Activated T-cell treated with anti-CD3 and anti-CD28 coated beads, Interleukin-2, amount 50 U/mL, for 4 hours (primary cell): ENCODE data around the gene ZNF212. TPM values are rescaled to one million over a fixed set of nuclear protein-coding genes. Genes with fewer than 3 reads are reported as not detected.
"Not testable (repeated sequence)": the region's sequence is repeated elsewhere in the genome, so short reads cannot be mapped to it uniquely, and the experiment has no call there.

Source experiments
- ATAC-seq, 2 donors: fragments of 200-7000 bp; cut with Tn5 transposase; one replicate each; pipeline ENCODE4 v1.10.0; 2021
- DNase-seq: peaks from one replicate; pipeline ENCODE4 v3.0.0-alpha.2; 2020
- H3K27me3 Mint-ChIP-seq: one replicate; pipeline ENCODE4 v1.8.0; 2021; ENCODE audit warnings: low read depth, mixed read lengths
- H3K36me3 Mint-ChIP-seq: one replicate; pipeline ENCODE4 v1.8.0; 2022; ENCODE audit warnings: mixed read lengths; ENCODE audit not compliant: insufficient read depth
- H3K4me1 Mint-ChIP-seq: one replicate; pipeline ENCODE4 v1.8.0; 2021; ENCODE audit warnings: low read depth, mixed read lengths
- H3K4me3 Mint-ChIP-seq: one replicate; pipeline ENCODE4 v1.8.0; 2021; ENCODE audit warnings: mild to moderate bottlenecking, moderate library complexity, mixed read lengths
- H3K9me3 Mint-ChIP-seq: one replicate; pipeline ENCODE4 v1.8.0; 2021; ENCODE audit warnings: mixed read lengths
- total RNA-seq, 3 donors: library from RNA; stranded (reverse); gene quantifications; one replicate each; pipeline ENCODE4 v1.2.1, GENCODE V29; 2021

ZNF212 gene
- total RNA-seq, 3 donors from 2014 or later, result 19.3 to 22.4 (median 20.5) TPM

DNA sequence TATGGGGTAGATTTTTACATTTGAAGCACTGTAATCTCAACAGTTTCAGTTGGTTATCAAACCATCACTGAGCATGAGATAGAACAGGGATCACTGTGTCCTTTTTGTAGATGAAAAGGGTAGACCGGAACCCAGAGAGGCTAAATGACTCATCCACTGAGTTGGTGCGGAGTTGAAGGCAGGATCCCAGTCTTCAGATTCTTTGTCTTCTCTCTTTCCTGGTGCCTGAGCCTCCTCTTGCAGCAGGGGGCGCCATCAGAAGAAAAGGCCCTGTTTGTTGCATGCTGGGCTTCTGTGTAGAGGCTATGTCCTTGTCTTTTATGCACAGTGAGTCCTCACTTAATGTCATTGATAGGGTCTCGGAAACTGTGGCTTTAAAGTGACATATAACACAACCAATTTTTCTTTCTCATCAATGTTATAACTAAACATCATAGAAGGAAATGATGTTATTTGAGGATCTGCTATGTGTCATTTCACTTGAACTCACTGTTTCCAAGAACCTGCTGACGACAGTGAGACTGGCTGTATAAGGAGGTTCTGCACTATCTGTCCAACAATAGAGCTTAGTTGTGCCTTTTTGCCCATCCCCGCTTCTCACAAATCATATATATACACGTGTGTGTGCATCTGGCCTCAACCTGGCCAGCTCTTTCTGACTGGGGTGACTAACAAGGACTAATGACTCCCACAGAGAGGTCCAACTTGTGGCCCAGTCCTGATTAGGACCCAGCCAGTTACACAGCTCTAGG is 29.8 kb upstream of the ZNF212 start:
- H3K4me3 Mint-ChIP-seq, result peak overlapping the region; percentile 36

DNA sequence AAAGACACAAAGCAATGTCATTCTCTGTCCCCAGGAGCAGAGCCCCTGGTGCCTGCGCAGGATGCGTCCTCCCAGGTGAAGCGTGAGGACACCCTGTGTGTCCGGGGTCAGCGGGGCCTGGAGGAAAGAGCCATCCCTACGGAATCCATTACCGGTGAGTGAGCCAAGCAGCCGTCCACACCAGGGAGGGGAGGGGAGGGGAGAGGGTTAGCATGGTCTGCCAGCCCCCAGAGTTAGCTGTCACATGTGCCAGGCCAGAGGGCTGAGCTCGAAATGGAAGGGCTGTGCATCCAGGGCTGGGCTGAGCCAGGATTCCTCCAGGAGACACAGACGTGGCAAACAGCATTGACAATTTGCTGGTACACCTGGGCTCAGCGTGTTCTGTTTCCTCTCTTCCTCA is 28.9 kb upstream of the ZNF212 start:
- no peaks in the 10 kb centered on the region for H3K9me3 Mint-ChIP-seq
- no peak for ATAC-seq
- H3K36me3 Mint-ChIP-seq, result peaks cover 48% of the 10 kb centered on the region
- no peak for DNase-seq
- peaks cover 16% of the 10 kb centered on the region for H3K4me1 Mint-ChIP-seq
- H3K4me3 Mint-ChIP-seq, result no peak overlapping the region
- H3K27me3 Mint-ChIP-seq, result no peaks in the 10 kb centered on the region

More for the DNA sequence above, 29.8 kb upstream of the ZNF212 start:
- no peaks in the 10 kb centered on the region for H3K9me3 Mint-ChIP-seq
- DNase-seq, result peak; percentile 70
- peaks cover 49% of the 10 kb centered on the region for H3K36me3 Mint-ChIP-seq
- peaks cover 16% of the 10 kb centered on the region for H3K4me1 Mint-ChIP-seq
- peak; percentile 88 for ATAC-seq
- H3K27me3 Mint-ChIP-seq, result no peaks in the 10 kb centered on the region

DNA sequence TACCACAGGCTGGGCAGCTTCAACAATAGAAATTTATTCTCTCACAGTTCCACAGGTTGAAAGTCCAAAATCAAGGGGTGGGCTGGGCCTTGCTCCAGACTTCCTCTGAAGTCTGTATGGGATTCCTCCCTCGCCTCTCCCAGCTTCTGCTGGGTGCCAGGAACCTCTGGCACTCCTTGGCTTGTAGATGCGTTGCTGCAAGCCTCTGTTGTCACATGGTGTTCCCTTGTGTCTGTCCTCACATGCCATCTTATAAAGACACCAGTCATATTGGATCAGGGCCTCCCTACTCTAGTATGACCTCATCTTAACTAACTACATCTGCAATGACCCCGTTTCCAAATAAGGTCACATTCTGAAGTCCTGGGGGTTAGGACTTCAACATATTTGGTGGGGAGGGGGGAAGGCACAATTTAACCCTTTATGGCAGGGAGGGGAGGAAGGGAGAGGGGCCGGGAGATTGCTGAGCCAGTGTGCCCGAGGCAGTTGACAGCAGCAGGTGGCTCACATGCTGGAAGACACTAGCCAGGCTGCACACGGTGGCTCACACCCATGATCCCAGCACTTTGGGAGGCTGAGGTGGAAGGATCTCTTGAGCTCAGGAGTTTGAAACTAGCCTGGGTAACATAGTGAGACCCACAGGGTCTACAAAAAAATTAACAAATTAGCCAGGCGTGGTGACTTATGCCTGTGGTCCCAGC is 25.3 kb upstream of the ZNF212 start:
- Mint-ChIP-seq H3K4me1 (peaks cover 12% of the 10 kb centered on the region), H3K9me3 (no peaks in the 10 kb centered on the region), H3K4me3 (no peak overlapping the region), H3K27me3 (no peaks in the 10 kb centered on the region), H3K36me3 (peaks cover 35% of the 10 kb centered on the region)
- no peak for DNase-seq
- ATAC-seq, result no peak

DNA sequence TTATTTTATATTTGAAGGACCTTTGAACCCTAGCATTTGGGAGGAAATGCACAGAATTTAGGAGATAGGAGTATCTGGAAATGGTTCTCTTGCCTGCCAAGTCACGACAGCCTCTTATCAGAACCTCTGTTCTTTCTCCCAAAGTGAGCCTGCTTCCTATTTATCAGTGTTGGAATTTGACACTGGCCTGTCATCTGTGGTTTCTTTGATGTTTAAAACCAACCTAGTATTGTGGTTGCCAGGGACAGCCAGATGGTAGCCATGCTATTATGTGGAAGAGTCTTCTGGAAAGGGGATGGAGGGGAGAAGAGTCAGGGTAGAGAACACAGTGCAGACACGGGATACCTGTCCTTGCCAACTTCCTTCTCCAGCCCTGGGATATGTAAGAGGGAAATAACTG is 23.0 kb upstream of the ZNF212 start:
- DNase-seq, result no peak
- no peaks in the 10 kb centered on the region for H3K9me3 Mint-ChIP-seq
- H3K36me3 Mint-ChIP-seq, result peaks cover 34% of the 10 kb centered on the region
- H3K4me1 Mint-ChIP-seq, result no peaks in the 10 kb centered on the region
- no peak overlapping the region for H3K4me3 Mint-ChIP-seq
- no peak for ATAC-seq
- no peaks in the 10 kb centered on the region for H3K27me3 Mint-ChIP-seq

DNA sequence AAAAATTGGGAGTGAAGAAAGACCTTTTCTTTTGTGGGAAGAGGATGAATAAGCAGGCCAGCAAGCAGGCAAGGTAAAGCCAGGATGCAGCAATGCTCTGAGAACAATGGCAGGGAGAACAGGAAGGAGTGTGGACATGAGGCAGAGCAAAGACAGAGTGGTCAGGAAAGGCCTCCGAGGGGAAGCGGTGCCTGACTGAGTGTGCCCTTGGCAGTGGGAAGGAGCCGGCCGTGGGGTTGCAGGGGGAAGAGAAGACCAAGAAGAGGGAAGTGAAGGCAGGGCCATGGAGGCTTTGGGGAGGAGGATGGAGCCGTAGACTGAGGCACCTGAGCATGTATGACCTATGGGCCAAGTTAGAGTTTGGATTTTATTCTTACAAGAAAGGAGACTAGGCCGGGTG is 21.9 kb upstream of the ZNF212 start:
- H3K36me3 Mint-ChIP-seq, result peaks cover 34% of the 10 kb centered on the region
- DNase-seq, result no peak
- H3K27me3 Mint-ChIP-seq, result no peaks in the 10 kb centered on the region
- H3K9me3 Mint-ChIP-seq, result no peaks in the 10 kb centered on the region
- H3K4me1 Mint-ChIP-seq, result no peaks in the 10 kb centered on the region
- no peak for ATAC-seq
- no peak overlapping the region for H3K4me3 Mint-ChIP-seq

DNA sequence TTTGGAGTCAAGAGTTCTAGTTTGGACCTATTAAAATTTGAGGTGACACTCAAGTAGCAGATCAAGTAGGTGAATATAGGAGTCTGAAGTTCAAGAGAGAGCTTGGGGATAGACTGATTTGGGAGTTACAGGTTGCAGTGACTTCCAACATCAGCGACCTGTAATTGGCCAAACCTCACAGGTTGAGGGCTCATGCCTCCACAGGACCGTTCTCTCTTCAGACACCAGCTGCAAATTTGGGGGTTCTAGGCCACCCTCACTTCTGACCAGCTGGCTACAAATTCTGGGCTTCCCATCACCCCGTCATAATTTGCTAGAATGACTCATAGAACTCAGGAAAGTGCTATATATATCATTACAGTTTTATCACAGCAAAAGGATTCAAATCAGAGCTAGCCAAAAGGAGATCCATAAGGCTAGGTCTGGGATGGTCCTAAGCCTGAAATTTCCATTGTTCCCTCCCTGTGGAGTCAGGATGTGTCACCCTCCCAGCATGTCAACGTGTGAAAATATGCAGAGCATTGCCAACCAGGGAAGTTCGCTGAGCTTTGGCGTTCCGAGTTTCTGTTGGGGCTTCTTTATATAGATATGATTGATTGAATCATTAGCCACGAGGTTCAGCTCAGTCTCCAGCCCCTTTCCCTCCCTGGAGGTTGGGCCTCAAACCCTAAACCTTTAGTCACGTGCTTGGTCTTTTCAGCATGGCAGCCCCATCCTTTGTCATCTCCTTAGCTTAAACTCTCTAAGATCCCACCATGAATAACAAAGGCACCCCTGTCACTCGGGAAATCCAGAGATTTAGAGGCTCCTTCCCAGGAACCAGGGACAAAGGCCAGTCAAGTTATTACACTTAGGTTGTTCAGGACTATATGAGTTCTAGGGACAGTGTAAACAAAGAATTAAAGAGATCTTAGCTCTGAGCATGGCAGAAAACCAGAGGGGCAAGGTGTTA is 20.7 kb upstream of the ZNF212 start:
- Mint-ChIP-seq H3K4me1 (no peaks in the 10 kb centered on the region), H3K36me3 (peaks cover 30% of the 10 kb centered on the region), H3K9me3 (no peaks in the 10 kb centered on the region), H3K27me3 (no peaks in the 10 kb centered on the region), H3K4me3 (no peak overlapping the region)
- no peak for ATAC-seq
- no peak for DNase-seq

DNA sequence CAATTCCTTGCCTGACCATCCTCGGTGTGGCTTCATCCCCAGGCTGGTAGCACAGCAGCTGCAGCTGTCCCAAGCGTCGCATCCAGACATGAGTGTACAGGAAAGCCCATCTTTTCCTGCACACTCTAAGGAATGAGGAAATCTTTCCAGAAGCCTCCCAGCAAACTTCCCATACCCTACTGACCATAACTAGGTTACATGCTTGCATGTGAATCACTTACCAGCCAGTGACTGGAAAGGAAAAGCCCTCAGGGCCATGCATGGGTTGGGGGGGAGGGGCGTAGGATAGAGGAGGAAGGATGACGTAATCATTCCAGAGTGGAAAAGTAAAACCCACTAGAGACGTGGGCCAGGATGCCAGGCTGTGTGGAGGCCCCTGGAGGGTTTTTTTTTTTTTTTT is 18.9 kb upstream of the ZNF212 start:
- Mint-ChIP-seq H3K9me3 (no peaks in the 10 kb centered on the region), H3K27me3 (no peaks in the 10 kb centered on the region), H3K4me3 (no peak overlapping the region), H3K36me3 (peaks cover 29% of the 10 kb centered on the region), H3K4me1 (no peaks in the 10 kb centered on the region)
- ATAC-seq, result no peak
- no peak for DNase-seq

DNA sequence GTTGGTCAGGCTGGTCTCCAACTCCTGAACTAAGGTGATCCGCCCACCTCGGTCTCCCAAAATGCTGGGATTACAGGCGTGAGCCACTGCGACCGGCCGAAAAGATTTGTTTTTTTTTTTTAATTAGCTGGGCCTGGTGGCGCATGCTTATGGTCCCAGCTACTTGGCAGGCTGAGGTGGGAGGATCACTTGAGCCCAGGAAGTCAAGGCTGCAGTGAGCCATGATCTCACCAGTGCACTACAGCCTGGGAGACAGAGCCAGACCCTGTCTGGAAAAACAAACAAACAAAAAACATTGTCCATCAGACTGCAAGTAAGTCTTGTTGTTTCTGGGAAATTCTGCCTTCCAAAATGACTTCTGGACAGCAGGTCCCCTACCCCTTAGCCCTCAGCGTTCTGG is 16.3 kb upstream of the ZNF212 start:
- ATAC-seq (no peak), DNase-seq (no peak)
- Mint-ChIP-seq H3K36me3 (peaks cover 29% of the 10 kb centered on the region), H3K9me3 (no peaks in the 10 kb centered on the region), H3K4me3 (no peak overlapping the region), H3K27me3 (no peaks in the 10 kb centered on the region), H3K4me1 (no peaks in the 10 kb centered on the region)

DNA sequence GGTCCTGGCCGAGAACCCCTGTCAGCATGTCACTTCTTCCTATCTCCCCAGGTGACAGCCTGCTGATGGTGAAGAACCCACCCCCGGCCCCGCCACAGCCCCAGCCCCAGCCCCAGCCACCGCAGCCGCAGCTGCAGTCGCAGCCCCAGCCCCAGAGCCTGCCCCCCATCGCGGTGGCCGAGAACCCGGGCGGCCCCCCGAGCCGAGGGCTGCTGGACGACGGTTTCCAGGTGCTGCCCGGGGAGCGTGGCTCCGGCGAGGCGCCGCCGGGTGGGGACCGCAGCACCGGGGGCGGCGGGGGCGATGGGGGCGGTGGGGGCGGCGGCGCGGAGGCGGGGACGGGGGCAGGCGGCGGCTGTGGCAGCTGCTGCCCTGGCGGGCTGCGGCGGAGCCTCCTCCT is 15.7 kb upstream of the ZNF212 start:
- no peaks in the 10 kb centered on the region for H3K27me3 Mint-ChIP-seq
- ATAC-seq (no peak), DNase-seq (no peak)
- H3K4me3 Mint-ChIP-seq, result no peak overlapping the region
- H3K9me3 Mint-ChIP-seq, result no peaks in the 10 kb centered on the region
- H3K4me1 Mint-ChIP-seq, result no peaks in the 10 kb centered on the region
- H3K36me3 Mint-ChIP-seq, result peaks cover 29% of the 10 kb centered on the region

DNA sequence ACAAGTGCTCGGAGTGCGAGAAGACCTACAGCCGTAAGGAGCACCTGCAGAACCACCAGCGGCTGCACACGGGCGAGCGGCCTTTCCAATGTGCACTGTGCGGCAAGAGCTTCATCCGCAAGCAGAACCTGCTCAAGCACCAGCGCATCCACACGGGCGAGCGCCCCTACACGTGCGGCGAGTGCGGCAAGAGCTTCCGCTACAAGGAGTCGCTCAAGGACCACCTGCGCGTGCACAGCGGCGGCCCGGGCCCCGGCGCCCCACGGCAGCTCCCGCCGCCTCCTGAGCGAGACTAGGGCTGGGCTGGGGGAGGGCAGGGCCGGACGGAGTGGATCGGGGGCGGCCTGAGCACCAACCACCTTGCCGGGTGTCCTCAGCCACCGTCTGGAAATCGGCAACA is 15.1 kb upstream of the ZNF212 start:
- H3K4me3 Mint-ChIP-seq, result no peak overlapping the region
- no peaks in the 10 kb centered on the region for H3K4me1 Mint-ChIP-seq
- DNase-seq (no peak), ATAC-seq (no peak)
- H3K9me3 Mint-ChIP-seq, result no peaks in the 10 kb centered on the region
- H3K27me3 Mint-ChIP-seq, result no peaks in the 10 kb centered on the region
- peaks cover 24% of the 10 kb centered on the region for H3K36me3 Mint-ChIP-seq

DNA sequence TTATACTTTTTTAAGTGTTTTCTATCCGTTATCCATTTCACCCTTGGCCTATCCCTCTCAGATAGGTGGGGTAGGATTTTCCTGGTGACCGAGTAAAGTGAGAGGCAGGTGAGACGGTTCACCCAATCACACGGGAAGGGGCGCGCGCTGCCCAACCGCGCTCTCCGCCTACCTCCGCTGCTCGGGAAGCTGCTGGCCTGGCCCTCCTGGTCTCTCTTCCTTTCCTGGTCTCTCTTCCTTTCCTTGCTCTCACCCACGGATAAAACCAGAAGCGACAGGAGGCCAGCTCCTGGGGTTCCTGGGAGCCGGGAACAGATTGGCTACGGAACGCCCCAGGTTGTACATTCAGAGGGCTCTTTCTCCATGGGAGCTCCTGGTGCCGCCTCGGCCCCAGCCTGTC is 14.3 kb upstream of the ZNF212 start:
- H3K27me3 Mint-ChIP-seq, result peaks cover 2% of the 10 kb centered on the region
- no peak overlapping the region for H3K4me3 Mint-ChIP-seq
- H3K9me3 Mint-ChIP-seq, result no peaks in the 10 kb centered on the region
- H3K4me1 Mint-ChIP-seq, result no peaks in the 10 kb centered on the region
- no peak for DNase-seq
- ATAC-seq, result no peak
- peaks cover 20% of the 10 kb centered on the region for H3K36me3 Mint-ChIP-seq

DNA sequence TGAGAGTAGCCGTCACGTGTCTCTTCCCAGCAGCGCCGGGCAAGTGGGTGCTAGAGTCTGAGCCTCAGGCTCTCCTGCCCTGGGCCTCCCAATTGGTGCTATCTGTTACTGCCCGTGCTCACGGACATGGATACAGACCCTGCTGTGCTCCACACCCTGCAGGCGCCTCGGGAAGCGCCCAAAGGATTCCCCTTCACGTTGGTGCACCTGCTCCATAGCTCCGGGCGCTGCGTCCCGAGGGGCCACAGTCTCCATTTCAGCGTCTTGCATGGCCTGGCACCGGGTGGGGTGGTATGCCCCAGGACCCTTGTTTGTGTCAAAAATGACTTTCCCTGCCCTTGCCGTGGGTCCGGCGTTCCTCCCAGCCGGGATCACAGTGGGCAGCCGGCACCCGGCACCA is 13.8 kb upstream of the ZNF212 start:
- Mint-ChIP-seq H3K36me3 (peaks cover 20% of the 10 kb centered on the region), H3K4me1 (no peaks in the 10 kb centered on the region), H3K4me3 (no peak overlapping the region), H3K9me3 (no peaks in the 10 kb centered on the region), H3K27me3 (peaks cover 2% of the 10 kb centered on the region)
- ATAC-seq (no peak), DNase-seq (no peak)

DNA sequence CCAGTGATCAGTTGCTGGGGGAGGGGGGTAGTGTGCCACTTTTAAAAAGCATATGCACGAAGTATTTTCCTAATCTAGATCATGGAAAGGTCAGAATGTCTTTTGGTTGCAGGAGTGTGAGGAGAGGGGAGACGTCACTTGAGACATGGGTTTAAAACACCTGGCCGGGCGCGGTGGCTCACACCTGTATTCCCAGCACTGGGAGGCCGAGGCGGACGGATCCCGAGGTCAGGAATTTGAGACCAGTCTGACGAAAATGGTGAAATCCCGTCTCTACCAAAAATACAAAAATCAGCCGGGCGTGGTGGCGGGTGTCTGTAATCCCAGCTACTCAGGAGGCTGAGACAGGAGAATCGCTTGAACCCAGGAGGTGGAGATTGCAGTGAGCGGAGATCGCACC is 13.1 kb upstream of the ZNF212 start:
- H3K36me3 Mint-ChIP-seq, result peaks cover 16% of the 10 kb centered on the region
- not testable (repeated sequence) for H3K27me3 Mint-ChIP-seq, H3K9me3 Mint-ChIP-seq, ATAC-seq, DNase-seq, H3K4me3 Mint-ChIP-seq, H3K4me1 Mint-ChIP-seq

DNA sequence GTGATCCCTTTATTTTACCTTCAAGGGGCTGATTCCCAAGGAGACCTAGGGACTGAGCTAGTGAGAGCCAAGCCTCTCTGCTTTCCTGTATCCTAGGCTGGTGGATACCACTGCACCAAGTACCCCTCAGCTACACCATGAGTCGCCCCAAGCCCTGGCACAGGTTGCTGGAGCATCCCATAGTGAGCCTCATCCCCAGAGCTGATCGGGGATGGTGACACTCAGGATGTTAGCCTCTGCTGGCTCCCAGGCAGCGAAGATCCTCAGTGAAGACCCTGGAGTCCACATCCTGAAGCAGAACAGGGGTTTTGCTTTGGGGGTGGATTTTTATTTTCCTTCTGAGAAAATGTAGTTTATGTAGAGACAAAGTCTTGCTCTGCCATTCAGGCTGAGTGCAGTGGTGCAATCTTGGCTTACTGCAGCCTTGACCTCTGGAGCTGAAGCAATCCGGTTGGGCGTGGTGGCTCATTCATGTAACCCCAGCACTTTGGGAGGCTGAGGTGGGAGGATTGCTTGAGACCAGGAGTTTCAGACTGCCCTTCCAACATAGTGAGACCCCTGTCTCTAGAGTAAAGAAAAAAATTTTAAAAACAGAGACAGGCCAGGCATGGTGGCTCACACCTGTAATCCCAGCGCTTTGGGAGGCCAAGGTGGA is 12.5 kb upstream of the ZNF212 start:
- Mint-ChIP-seq H3K36me3 (peaks cover 11% of the 10 kb centered on the region), H3K4me3 (no peak overlapping the region), H3K9me3 (no peaks in the 10 kb centered on the region), H3K27me3 (peaks cover 2% of the 10 kb centered on the region), H3K4me1 (no peaks in the 10 kb centered on the region)
- DNase-seq, result no peak
- ATAC-seq, result no peak
